MM.1S (cell line): ENCODE measurements around the gene RASAL1.

Experiments
- DNase-seq: peaks from one replicate; pipeline ENCODE4 v3.0.0-alpha.2; 2015
- H2AFZ ChIP-seq: fragments of 300-600 bp; sonication (generic); 2 replicates; pipeline ENCODE4 v1.6.0; 2016; ENCODE audit warnings: antibody characterized with exemption, low read length
- H3F3A ChIP-seq: fragments of 300-600 bp; sonication (generic); 2 replicates; pipeline ENCODE4 v1.6.1; 2016; ENCODE audit warnings: mild to moderate bottlenecking, antibody characterized with exemption, low read length, moderate library complexity, mixed read lengths; ENCODE audit not compliant: insufficient read depth
- H3K27ac ChIP-seq: fragments of 300-600 bp; sonication (generic); 2 replicates; pipeline ENCODE4 v1.5.1; 2016; ENCODE audit warnings: mild to moderate bottlenecking, low read length
- H3K27me3 ChIP-seq: fragments of 300-600 bp; sonication (generic); replicated peaks from 2 replicates; pipeline ENCODE4 v1.6.0; 2016; ENCODE audit warnings: low read length; ENCODE audit not compliant: insufficient read depth
- H3K36me3 ChIP-seq: fragments of 300-600 bp; sonication (generic); replicated peaks from 2 replicates; pipeline ENCODE4 v1.6.1; 2016; ENCODE audit warnings: mild to moderate bottlenecking, low read length, mixed read lengths; ENCODE audit not compliant: insufficient read depth
- H3K4me1 ChIP-seq: fragments of 300-600 bp; sonication (generic); 2 replicates; pipeline ENCODE4 v1.6.1; 2016; ENCODE audit warnings: low read length, mixed read lengths
- H3K4me2 ChIP-seq: fragments of 300-600 bp; sonication (generic); 2 replicates; pipeline ENCODE4 v1.6.0; 2016; ENCODE audit warnings: low read depth, low read length
- H3K4me3 ChIP-seq: fragments of 300-600 bp; sonication (generic); 2 replicates; pipeline ENCODE4 v1.5.1; 2016; ENCODE audit warnings: low read length, mixed read lengths
- H3K79me2 ChIP-seq: fragments of 300-600 bp; sonication (generic); 2 replicates; pipeline ENCODE4 v1.6.1; 2016; ENCODE audit warnings: mixed run types, low read length, mixed read lengths
- H3K9ac ChIP-seq: fragments of 300-600 bp; sonication (generic); 2 replicates; pipeline ENCODE4 v1.6.1; 2016; ENCODE audit warnings: low read length, mixed read lengths
- H3K9me2 ChIP-seq: fragments of 300-600 bp; sonication (generic); replicated peaks from 2 replicates; pipeline ENCODE4 v1.6.1; 2016; ENCODE audit warnings: mild to moderate bottlenecking, low read length, mixed read lengths; ENCODE audit not compliant: insufficient read depth
- H3K9me3 ChIP-seq: fragments of 300-600 bp; sonication (generic); replicated peaks from 2 replicates; pipeline ENCODE4 v1.6.1; 2016; ENCODE audit warnings: mild to moderate bottlenecking, low read length, mixed read lengths; ENCODE audit not compliant: insufficient read depth
- H4K20me1 ChIP-seq: fragments of 300-600 bp; sonication (generic); 2 replicates; pipeline ENCODE4 v1.6.1; 2016; ENCODE audit warnings: mild to moderate bottlenecking, low read length, moderate library complexity, mixed read lengths; ENCODE audit not compliant: insufficient read depth
- CTCF ChIP-seq: fragments of 300-600 bp; sonication (generic); IDR thresholded peaks from 2 replicates; pipeline ENCODE4 v1.5.1; 2016; ENCODE audit warnings: antibody characterized with exemption, low read length, mixed read lengths
- EZH2 ChIP-seq: fragments of 300-600 bp; sonication (generic); optimal IDR thresholded peaks from 2 replicates; pipeline ENCODE3; 2017; ENCODE audit warnings: low read depth, mild to moderate bottlenecking, antibody characterized with exemption, low read length, mixed read lengths
- EZH2phosphoT487 ChIP-seq: fragments of 300-600 bp; sonication (generic); IDR thresholded peaks from 2 replicates; pipeline ENCODE4 v1.6.1; 2018; ENCODE audit warnings: antibody characterized with exemption, low read length

The RASAL1 gene

GRCh38 chr12:113111247-113111646 lies 24.3 kb downstream of the RASAL1 start:
- Histone ChIP-seq H3K27ac (no peak overlapping the region), H3K9me2 (no peaks in the 10 kb centered on the region), H4K20me1 (no peaks in the 10 kb centered on the region), H3F3A (no peaks in the 10 kb centered on the region), H3K9me3 (no peaks in the 10 kb centered on the region), H3K4me3 (no peak overlapping the region), H2AFZ (no peak overlapping the region), H3K9ac (no peak overlapping the region), H3K79me2 (no peaks in the 10 kb centered on the region), H3K4me2 (no peak overlapping the region), H3K36me3 (no peaks in the 10 kb centered on the region), H3K4me1 (no peaks in the 10 kb centered on the region), H3K27me3 (no peaks in the 10 kb centered on the region)
- no peak for DNase-seq
- no peak for TF ChIP-seq EZH2
- TF ChIP-seq EZH2phosphoT487 = no peak
- no peak for TF ChIP-seq CTCF

GRCh38 chr12:113109872-113110599 lies 25.5 kb downstream of the RASAL1 start:
- Histone ChIP-seq H3K27me3 (no peaks in the 10 kb centered on the region), H3F3A (no peaks in the 10 kb centered on the region), H3K36me3 (no peaks in the 10 kb centered on the region), H3K79me2 (no peaks in the 10 kb centered on the region), H3K9me3 (no peaks in the 10 kb centered on the region), H3K4me3 (no peak overlapping the region), H3K9me2 (no peaks in the 10 kb centered on the region), H3K9ac (no peak overlapping the region), H3K4me1 (no peaks in the 10 kb centered on the region), H3K27ac (no peak overlapping the region), H3K4me2 (no peak overlapping the region), H2AFZ (no peak overlapping the region), H4K20me1 (no peaks in the 10 kb centered on the region)
- DNase-seq = no peak
- TF ChIP-seq EZH2phosphoT487 = no peak
- TF ChIP-seq CTCF = no peak
- TF ChIP-seq EZH2 = no peak

- Histone ChIP-seq H4K20me1 (no peaks in the 10 kb centered on the region), H3K27me3 (no peaks in the 10 kb centered on the region), H2AFZ (no peak overlapping the region), H3K79me2 (no peaks in the 10 kb centered on the region), H3K36me3 (no peaks in the 10 kb centered on the region), H3K9me3 (no peaks in the 10 kb centered on the region), H3K4me1 (no peaks in the 10 kb centered on the region), H3K9me2 (no peaks in the 10 kb centered on the region), H3K4me3 (no peak overlapping the region), H3F3A (no peaks in the 10 kb centered on the region), H3K9ac (no peak overlapping the region), H3K27ac (no peak overlapping the region), H3K4me2 (no peak overlapping the region)
- TF ChIP-seq EZH2phosphoT487 (no peak), EZH2 (no peak), CTCF (no peak)
- no peak for DNase-seq
These were observed 26.2 kb downstream of the RASAL1 start for GRCh38 chr12:113109360-113109759.
